Brain microvascular endothelial cell (primary cell): ENCODE measurements around the gene EHF.
A peak's percentile ranks its signal among the peaks of the same experiment; 100 is the strongest.

ENCODE experiments used
- DNase-seq: peaks from one replicate; pipeline ENCODE4 v3.0.0-alpha.2; 2020
- H3K27ac ChIP-seq: fragments of 250-450 bp; sonication (Bioruptor Pico); 2 replicates; pipeline ENCODE4 v1.5.1; 2020; ENCODE audit warnings: mild to moderate bottlenecking, moderate library complexity
- H3K27me3 ChIP-seq: fragments of 250-450 bp; sonication (Bioruptor Pico); replicated peaks from 2 replicates; pipeline ENCODE4 v1.5.1; 2020; ENCODE audit warnings: mild to moderate bottlenecking
- H3K36me3 ChIP-seq: fragments of 250-450 bp; sonication (Bioruptor Pico); replicated peaks from 2 replicates; pipeline ENCODE4 v1.5.1; 2020; ENCODE audit warnings: mild to moderate bottlenecking
- H3K4me3 ChIP-seq: 2 replicates; pipeline ENCODE4 v1.5.1; 2011; ENCODE audit warnings: low read depth, mild to moderate bottlenecking, control low read depth, low read length, moderate library complexity
- CTCF ChIP-seq: IDR thresholded peaks from 2 replicates; pipeline ENCODE4 v1.5.1; 2011; ENCODE audit warnings: low read depth, mild to moderate bottlenecking, moderate library complexity, low read length, control low read depth, inconsistent platforms; ENCODE audit errors: missing control alignments
- in situ Hi-C: cut with HindIII; loops from 2 replicates; pipeline ENCODE4 v1.10.0; 2017; ENCODE audit warnings: low sequenced_read_pairs, low pct_ligation_motif_present

The EHF gene

DNA sequence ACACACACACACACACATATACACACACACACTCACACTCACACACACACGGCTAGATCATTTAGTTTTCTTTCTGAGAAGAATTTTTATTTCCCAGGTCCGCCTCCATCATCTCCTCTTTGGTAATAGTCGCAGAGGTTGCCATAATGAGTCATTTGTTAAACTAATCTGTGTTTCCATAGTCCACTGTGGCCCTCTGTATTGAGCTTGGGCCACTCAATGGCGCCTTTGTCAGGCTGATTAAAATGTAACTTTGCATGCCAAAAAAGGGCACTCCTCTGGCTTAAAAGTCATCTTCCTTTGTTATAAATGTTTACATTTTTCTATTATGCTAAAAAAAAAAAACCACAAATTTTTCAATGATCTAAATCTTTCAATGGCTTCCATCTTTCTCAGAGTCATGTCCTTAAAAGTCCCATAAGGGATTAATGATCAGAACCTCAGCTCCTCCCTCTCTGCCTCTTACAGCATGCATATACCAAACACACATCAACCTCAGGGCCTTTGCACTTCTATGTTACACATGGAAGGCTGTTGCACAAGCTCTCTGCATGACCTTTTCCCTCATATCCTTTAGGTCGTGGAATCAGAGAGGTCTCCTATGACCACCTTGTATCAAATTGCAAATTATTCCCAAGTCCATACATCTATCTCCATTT lies 35.3 kb downstream of the EHF start:
- in situ Hi-C loops, result no loop called here
- no peaks in the 10 kb centered on the region for H3K27me3 ChIP-seq
- H3K4me3 ChIP-seq, result no peak overlapping the region
- no peaks in the 10 kb centered on the region for H3K36me3 ChIP-seq
- no peak for TF ChIP-seq CTCF
- H3K27ac ChIP-seq, result peak overlapping the region; percentile 85
- no peak for DNase-seq

DNA sequence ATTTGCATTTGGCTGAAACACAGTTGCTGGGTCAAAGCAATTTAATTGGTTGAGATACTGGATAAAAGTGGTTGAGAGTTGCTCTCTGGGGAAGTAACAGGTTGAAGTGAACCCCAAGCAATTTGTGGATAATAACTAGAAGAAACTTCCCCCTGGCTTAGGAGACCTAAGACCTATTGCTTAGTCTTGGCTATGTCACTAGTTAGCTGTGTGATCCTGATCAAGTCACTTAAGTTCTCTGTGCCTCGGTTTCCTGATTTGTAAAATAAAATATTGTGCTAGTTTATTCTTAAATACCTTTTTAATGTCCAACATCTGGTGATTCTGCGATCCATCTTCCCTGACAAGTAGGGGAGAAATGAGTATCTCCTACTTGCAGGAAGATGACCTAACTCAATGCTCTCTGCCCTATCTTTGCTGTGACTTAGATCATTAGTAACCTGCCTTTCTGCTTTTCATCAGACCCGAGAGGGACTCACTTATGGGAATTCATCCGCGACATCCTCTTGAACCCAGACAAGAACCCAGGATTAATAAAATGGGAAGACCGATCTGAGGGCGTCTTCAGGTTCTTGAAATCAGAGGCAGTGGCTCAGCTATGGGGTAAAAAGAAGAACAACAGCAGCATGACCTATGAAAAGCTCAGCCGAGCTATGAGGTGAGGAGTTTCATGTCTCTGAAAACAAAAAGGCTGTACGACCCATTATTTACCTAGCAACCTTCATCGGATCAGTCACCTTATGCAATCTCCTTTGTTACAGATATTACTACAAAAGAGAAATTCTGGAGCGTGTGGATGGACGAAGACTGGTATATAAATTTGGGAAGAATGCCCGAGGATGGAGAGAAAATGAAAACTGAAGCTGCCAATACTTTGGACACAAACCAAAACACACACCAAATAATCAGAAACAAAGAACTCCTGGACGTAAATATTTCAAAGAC lies 37.5 kb downstream of the EHF start:
- TF ChIP-seq CTCF, result no peak

GRCh38 chr11:34659096-34659733 lies 38.3 kb downstream of the EHF start:
- no peak overlapping the region for H3K4me3 ChIP-seq

More for the DNA sequence above, 37.5 kb downstream of the EHF start:
- H3K36me3 ChIP-seq, result no peaks in the 10 kb centered on the region
- H3K27ac ChIP-seq, result no peak overlapping the region
- DNase-seq, result no peak
- H3K4me3 ChIP-seq, result no peak overlapping the region
- in situ Hi-C loops, result no loop called here
- H3K27me3 ChIP-seq, result no peaks in the 10 kb centered on the region

GRCh38 chr11:34665077-34665835 lies 44.4 kb downstream of the EHF start:
- in situ Hi-C loops, result no loop called here
- no peaks in the 10 kb centered on the region for H3K36me3 ChIP-seq
- H3K27me3 ChIP-seq, result no peaks in the 10 kb centered on the region
- H3K27ac ChIP-seq, result no peak overlapping the region
- TF ChIP-seq CTCF, result no peak
- H3K4me3 ChIP-seq, result no peak overlapping the region
- no peak for DNase-seq

More at GRCh38 chr11:34659096-34659733, 38.3 kb downstream of the EHF start:
- in situ Hi-C loops, result no loop called here
- no peak for TF ChIP-seq CTCF
- Histone ChIP-seq H3K27me3 (no peaks in the 10 kb centered on the region), H3K36me3 (no peaks in the 10 kb centered on the region), H3K27ac (no peak overlapping the region)
- no peak for DNase-seq

GRCh38 chr11:34667810-34668582 lies 47.1 kb downstream of the EHF start:
- TF ChIP-seq CTCF, result no peak
- in situ Hi-C loops, result no loop called here
- H3K27me3 ChIP-seq, result no peaks in the 10 kb centered on the region
- no peaks in the 10 kb centered on the region for H3K36me3 ChIP-seq
- H3K4me3 ChIP-seq, result no peak overlapping the region
- H3K27ac ChIP-seq, result no peak overlapping the region
- DNase-seq, result no peak
